K562 (cell line): ENCODE results near the gene MBNL2. TPM values are rescaled to one million over a fixed set of nuclear protein-coding genes. Genes with fewer than 3 reads are reported as not detected.

Experiments used
- ELF4 ChIP-seq: fragments of 450-650 bp; formaldehyde crosslinking; IDR thresholded peaks from 2 replicates; pipeline ENCODE4 v1.4.0; 2022; ENCODE audit warnings: missing genetic modification characterization
- EP400 ChIP-seq: fragments of 450-650 bp; IDR thresholded peaks from 2 replicates; pipeline ENCODE4 v1.6.1; 2017; ENCODE audit warnings: antibody characterized with exemption, mild to moderate bottlenecking, moderate library complexity
- ERF ChIP-seq: fragments of 450-650 bp; formaldehyde crosslinking; IDR thresholded peaks from 2 replicates; pipeline ENCODE4 v1.4.0; 2020; ENCODE audit warnings: mild to moderate bottlenecking, mixed read lengths
- FOS ChIP-seq: IDR thresholded peaks from 3 replicates; pipeline ENCODE4 v1.6.1; 2011; ENCODE audit not compliant: insufficient read length; ENCODE audit errors: extremely low read depth
- GABPA ChIP-seq: fragments of 200-800 bp; sonication (Bioruptor generic); conservative IDR thresholded peaks from 2 replicates; pipeline ENCODE4 v1.6.1; 2016; ENCODE audit warnings: low read depth, missing genetic modification characterization, missing compliant biosample characterization
- KDM1A ChIP-seq, 2 experiments: fragments of 450-650 bp; IDR thresholded peaks; 2 replicates each; pipeline ENCODE4 v1.6.1; 2016; ENCODE audit warnings: mild to moderate bottlenecking in 2 of 2
- MTA2 ChIP-seq: fragments of 450-650 bp; IDR thresholded peaks from 2 replicates; pipeline ENCODE4 v1.6.1; 2016; ENCODE audit warnings: low read depth
- MYC ChIP-seq, 2 experiments: fragments of 250-450 bp in 1 of 2; sonication (Bioruptor Pico) in 1 of 2; IDR thresholded peaks; 2 replicates each; pipeline versions ENCODE4 v1.5.1 to v1.6.1; 2012 to 2021; ENCODE audit warnings: low read depth in 2 of 2, borderline replicate concordance in 1 of 2, improper control_type of control experiment in 1 of 2, low read length in 1 of 2, mild to moderate bottlenecking in 1 of 2, moderate library complexity in 1 of 2
- NR2C2 ChIP-seq, 2 experiments: fragments of 200-800 bp in 1 of 2; sonication (Bioruptor generic) in 1 of 2; sonication (generic) in 1 of 2; formaldehyde crosslinking in 1 of 2; IDR thresholded peaks; 2 replicates each; pipeline versions ENCODE4 v1.6.1 to v1.8.0; 2016 to 2022; ENCODE audit warnings: mild to moderate bottlenecking in 1 of 2, missing compliant biosample characterization in 1 of 2, missing genetic modification characterization in 1 of 2, missing genetic modification reagents in 1 of 2
- PHF8 ChIP-seq: fragments of 200-600 bp; sonication (generic); IDR thresholded peaks from 2 replicates; pipeline ENCODE4 v1.6.1; 2012; ENCODE audit warnings: mixed run types, mild to moderate bottlenecking, inconsistent platforms, low read length, moderate library complexity, borderline replicate concordance
- RAD51 ChIP-seq: fragments of 450-650 bp; IDR thresholded peaks from 2 replicates; pipeline ENCODE4 v1.7.1; 2016; ENCODE audit warnings: low read depth, mild to moderate bottlenecking, borderline replicate concordance
- RBM34 ChIP-seq: fragments of 200-400 bp; formaldehyde crosslinking; IDR thresholded peaks from 2 replicates; pipeline ENCODE4 v1.6.1; 2018; ENCODE audit warnings: low read length, borderline replicate concordance; ENCODE audit not compliant: insufficient read depth
- RFX7 ChIP-seq: fragments of 250-450 bp; sonication (Bioruptor Pico); IDR thresholded peaks from 2 replicates; pipeline ENCODE4 v1.5.1; 2021; ENCODE audit warnings: mild to moderate bottlenecking
- TEAD4 ChIP-seq, 2 experiments: sonication (generic) in 1 of 2; formaldehyde crosslinking in 1 of 2; IDR thresholded peaks; 2 replicates each; pipeline versions ENCODE4 v1.6.1 to v1.8.0; 2012 to 2022; ENCODE audit warnings: borderline replicate concordance in 1 of 2, inconsistent platforms in 1 of 2, low read length in 1 of 2, mild to moderate bottlenecking in 1 of 2, missing genetic modification reagents in 1 of 2
- TOE1 ChIP-seq, 2 experiments: fragments of 450-650 bp in 1 of 2; sonication (generic) in 1 of 2; formaldehyde crosslinking in 1 of 2; IDR thresholded peaks; 2 replicates each; pipeline versions ENCODE4 v1.7.1 to v1.8.0; 2016 to 2022; ENCODE audit warnings: borderline replicate concordance in 2 of 2, mild to moderate bottlenecking in 2 of 2, antibody characterized with exemption in 1 of 2, inconsistent platforms in 1 of 2, low read depth in 1 of 2, missing genetic modification reagents in 1 of 2, moderate library complexity in 1 of 2
- ZBTB1 ChIP-seq: sonication (generic); formaldehyde crosslinking; IDR thresholded peaks from 2 replicates; pipeline ENCODE4 v1.8.1; 2023; ENCODE audit warnings: missing genetic modification reagents, low read depth, mild to moderate bottlenecking, borderline replicate concordance
- ZNF23 ChIP-seq: fragments of 250-450 bp; sonication (Bioruptor Pico); IDR thresholded peaks from 2 replicates; pipeline ENCODE4 v1.4.0; 2020; ENCODE audit warnings: mild to moderate bottlenecking
- ZNF766 ChIP-seq: fragments of 200-800 bp; sonication (Bioruptor generic); conservative IDR thresholded peaks from 2 replicates; pipeline ENCODE4 v1.6.1; 2016; ENCODE audit warnings: missing genetic modification characterization, missing compliant biosample characterization
- polyA plus RNA-seq, 8 experiments: library from polyadenylated mRNA; depleted of rRNA in 4 of 8; stranded (reverse) in 5 of 8; unstranded in 3 of 8; fragments of >200 nt; fragmentation: Nextera tagmentation in 2 of 8; fragmentation: Illumina TruSeq in 1 of 8; extraction: Ambion mirVana in 2 of 8; extraction: Trizol in 1 of 8; gene quantifications; 2 replicates each; pipeline versions ENCODE4 v1.2.1 to v1.2.3, GENCODE V29; 2011 to 2014; ENCODE audit warnings: inconsistent platforms in 1 of 8, missing spikeins in 1 of 8
- total RNA-seq, 7 experiments: library from RNA; depleted of rRNA in 6 of 7; stranded (reverse); fragments of >200 nt in 6 of 7; fragmentation: Illumina TruSeq in 2 of 7; extraction: Trizol in 2 of 7; gene quantifications; 2 replicates each; pipeline versions ENCODE4 v1.2.1 to v1.2.3, GENCODE V29; 2011 to 2021; ENCODE audit warnings: low replicate concordance in 1 of 7
- TF ChIP-seq, protein P1 (sequence below): conservative IDR thresholded peaks from 2 replicates; pipeline ENCODE4 v1.6.1; 2011; ENCODE audit warnings: low read depth, mild to moderate bottlenecking, low read length; ENCODE audit not compliant: control insufficient read depth
- TF ChIP-seq, protein P2 (sequence below): fragments of 250-450 bp; sonication (Bioruptor Pico); IDR thresholded peaks from 2 replicates; pipeline ENCODE4 v1.4.0; 2020; ENCODE audit warnings: mild to moderate bottlenecking, moderate library complexity

Gene MBNL2
- total and polyA plus RNA-seq, 9 of the 15 experiments (the other 6 are each of a cell fraction or from before 2014, with no cell fraction given) = 7.0 to 24.8 (median 13.8) TPM

DNA sequence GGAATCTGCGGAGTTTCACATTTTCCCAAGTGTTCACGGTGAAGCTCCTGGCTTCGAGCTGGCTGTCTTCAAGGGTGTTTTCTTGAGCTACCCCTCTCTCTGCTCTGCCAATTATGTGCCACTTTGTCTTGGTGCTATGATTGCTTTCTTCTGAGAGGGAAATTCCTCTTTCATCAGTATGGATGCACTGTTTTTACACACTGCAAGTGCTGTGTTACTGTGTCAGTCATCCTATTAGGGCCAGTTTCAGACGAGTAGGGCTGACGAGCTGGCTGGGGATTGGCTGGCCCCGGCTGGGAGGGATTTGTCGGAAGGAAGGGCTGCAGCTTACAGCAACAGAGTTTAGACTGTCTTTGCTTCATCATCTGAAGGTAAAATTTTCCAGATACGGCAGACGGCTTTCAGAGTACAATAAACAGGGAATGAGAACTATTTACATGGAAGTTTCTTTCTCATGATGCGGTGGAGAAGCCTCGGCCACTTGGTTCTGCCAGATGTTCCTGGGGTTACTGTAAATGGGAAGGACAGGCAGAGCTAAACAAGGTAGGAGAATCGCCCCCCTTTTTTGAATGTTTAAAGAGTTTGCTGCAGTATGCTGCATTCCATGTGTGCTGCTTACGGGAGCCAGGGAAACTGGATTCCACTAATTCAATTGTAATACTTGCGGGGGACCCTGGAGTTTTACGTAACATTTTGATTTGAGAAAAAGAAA, at the start of gene MBNL2 (continued):
- TF ChIP-seq ZBTB1 (CRISPR knock-in tag) (no peak), MTA2 (no peak), RBM34 (no peak), ELF4 (no peak), MYC (IDR thresholded peaks at IDR 0.05; ENCODE audit: low read depth, low read length) (no peak), MYC (CRISPR knock-in tag; IDR thresholded peaks at IDR 0.05; ENCODE audit: borderline replicate concordance, low read depth) (no peak), ERF (CRISPR knock-in tag) (no peak), RAD51 (no peak), FOS (peak; percentile 50), TEAD4 (IDR thresholded peaks at IDR 0.05; ENCODE audit: low read length) (peak; percentile 33; the same call in 1 of the 2 replicates), TEAD4 (CRISPR knock-in tag; IDR thresholded peaks at IDR 0.05; ENCODE audit: borderline replicate concordance) (no peak), PHF8 (peak; percentile 43; the same call in 1 of the 2 replicates), KDM1A (IDR thresholded peaks at IDR 0.05) (no peak), RFX7 (CRISPR knock-in tag) (no peak), TOE1 (IDR thresholded peaks at IDR 0.05; ENCODE audit: borderline replicate concordance) (no peak), TOE1 (CRISPR knock-in tag; IDR thresholded peaks at IDR 0.05; ENCODE audit: borderline replicate concordance, low read depth) (no peak), EP400 (0 out of 2 replicates have a peak, but pooled peaks have one; percentile 33), ZNF23 (no peak), GABPA (tag) (no peak), ZNF766 (CRISPR knock-in tag) (no peak), NR2C2 (CRISPR knock-in tag; IDR thresholded peaks at IDR 0.05) (no peak), NR2C2 (tag; IDR thresholded peaks at IDR 0.05) (no peak)
- TF ChIP-seq, protein P1, sequence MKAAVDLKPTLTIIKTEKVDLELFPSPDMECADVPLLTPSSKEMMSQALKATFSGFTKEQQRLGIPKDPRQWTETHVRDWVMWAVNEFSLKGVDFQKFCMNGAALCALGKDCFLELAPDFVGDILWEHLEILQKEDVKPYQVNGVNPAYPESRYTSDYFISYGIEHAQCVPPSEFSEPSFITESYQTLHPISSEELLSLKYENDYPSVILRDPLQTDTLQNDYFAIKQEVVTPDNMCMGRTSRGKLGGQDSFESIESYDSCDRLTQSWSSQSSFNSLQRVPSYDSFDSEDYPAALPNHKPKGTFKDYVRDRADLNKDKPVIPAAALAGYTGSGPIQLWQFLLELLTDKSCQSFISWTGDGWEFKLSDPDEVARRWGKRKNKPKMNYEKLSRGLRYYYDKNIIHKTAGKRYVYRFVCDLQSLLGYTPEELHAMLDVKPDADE = no peak
- TF ChIP-seq, protein P2, sequence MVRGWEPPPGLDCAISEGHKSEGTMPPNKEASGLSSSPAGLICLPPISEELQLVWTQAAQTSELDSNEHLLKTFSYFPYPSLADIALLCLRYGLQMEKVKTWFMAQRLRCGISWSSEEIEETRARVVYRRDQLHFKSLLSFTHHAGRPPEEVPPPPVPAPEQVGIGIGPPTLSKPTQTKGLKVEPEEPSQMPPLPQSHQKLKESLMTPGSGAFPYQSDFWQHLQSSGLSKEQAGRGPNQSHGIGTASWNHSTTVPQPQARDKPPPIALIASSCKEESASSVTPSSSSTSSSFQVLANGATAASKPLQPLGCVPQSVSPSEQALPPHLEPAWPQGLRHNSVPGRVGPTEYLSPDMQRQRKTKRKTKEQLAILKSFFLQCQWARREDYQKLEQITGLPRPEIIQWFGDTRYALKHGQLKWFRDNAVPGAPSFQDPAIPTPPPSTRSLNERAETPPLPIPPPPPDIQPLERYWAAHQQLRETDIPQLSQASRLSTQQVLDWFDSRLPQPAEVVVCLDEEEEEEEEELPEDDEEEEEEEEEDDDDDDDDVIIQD (CRISPR knock-in tag) = no peak
